Upper lobe of left lung (tissue), 6 donors: ENCODE data around the gene PPA1. TPM values are rescaled to one million over a fixed set of nuclear protein-coding genes. Genes with fewer than 3 reads are reported as not detected.

Experiments
- ATAC-seq, 2 donors: fragments of 200-7000 bp; cut with Tn5 transposase; one replicate each; pipeline ENCODE4 v1.9.1; 2022; ENCODE audit warnings: mild to moderate bottlenecking in 2 of 2, moderate library complexity in 2 of 2; ENCODE audit not compliant: low FRiP score in 2 of 2
- DNase-seq, 2 donors: peaks; one replicate each; pipeline ENCODE4 v3.0.0-alpha.2; 2019 to 2020
- H3K27ac ChIP-seq, 4 donors: fragments of 200-600 bp; sonication (generic); one replicate each; pipeline ENCODE4 v1.5.1; 2016 to 2019
- H3K27me3 ChIP-seq, 4 donors: fragments of 200-600 bp; sonication (generic); one replicate each; pipeline ENCODE4 v1.5.1; 2017 to 2019
- H3K36me3 ChIP-seq, 4 donors: fragments of 200-600 bp; sonication (generic); one replicate each; pipeline ENCODE4 v1.5.1; 2016 to 2019
- H3K4me1 ChIP-seq, 4 donors: fragments of 200-600 bp; sonication (generic); one replicate each; pipeline ENCODE4 v1.5.1; 2018 to 2019
- H3K4me3 ChIP-seq, 4 donors: fragments of 200-600 bp; sonication (generic); one replicate each; pipeline ENCODE4 v1.5.1; 2017 to 2019; ENCODE audit warnings: mild to moderate bottlenecking in 2 of 4, moderate library complexity in 1 of 4
- H3K9me3 ChIP-seq, 4 donors: fragments of 200-600 bp; sonication (generic); one replicate each; pipeline ENCODE4 v1.5.1; 2018 to 2019
- EP300 ChIP-seq, 4 donors: sonication (generic); formaldehyde crosslinking; IDR thresholded peaks; one replicate each; pipeline ENCODE4 v1.5.1; 2017; ENCODE audit warnings: antibody characterized with exemption in 4 of 4, control low read depth in 2 of 4
- POLR2A ChIP-seq, 4 donors: fragments of 450-650 bp; IDR thresholded peaks; one replicate each; pipeline ENCODE4 v1.5.1; 2016 to 2017; ENCODE audit warnings: antibody characterized with exemption in 4 of 4, mild to moderate bottlenecking in 2 of 4
- POLR2AphosphoS5 ChIP-seq, 2 donors: sonication (generic); formaldehyde crosslinking; IDR thresholded peaks; one replicate each; pipeline ENCODE4 v1.5.1; 2017; ENCODE audit warnings: antibody characterized with exemption in 2 of 2
- WGBS, 2 donors: methylation state at CpG; one replicate each; pipeline ENCODE4 v1.1.5; 2017 to 2018; 5-methylcytosine and 5-hydroxymethylcytosine counted together
- small RNA-seq, 4 donors: library from RNA; depleted of rRNA; stranded (forward); fragments of <200 nt; gene quantifications; one replicate each; pipeline ENCODE3, GENCODE V24; 2016
- total RNA-seq, 6 donors: library from RNA; depleted of rRNA in 4 of 6; stranded (reverse); fragments of >200 nt in 4 of 6; gene quantifications; one replicate each; pipeline versions ENCODE4 v1.1.0 to v1.2.1, GENCODE V29; 2016 to 2021
- TF ChIP-seq, protein P1 (sequence below), 6 experiments: fragments of 450-650 bp in 4 of 6; fragments of 200-600 bp in 2 of 6; sonication (generic) in 2 of 6; IDR thresholded peaks; one replicate each; pipeline ENCODE4 v1.5.1; 2016 to 2019; ENCODE audit warnings: antibody characterized with exemption in 6 of 6
- donor health status: DM: no; HTN: no; CAD: no; lungs with moderate emphysema.
- donor health status: DM: no; HTN: yes; CAD: no; lungs with severe emphysema.

The PPA1 gene
- total RNA-seq, 6 donors from 2014 or later, result 46.1 to 205 (median 154) TPM

DNA sequence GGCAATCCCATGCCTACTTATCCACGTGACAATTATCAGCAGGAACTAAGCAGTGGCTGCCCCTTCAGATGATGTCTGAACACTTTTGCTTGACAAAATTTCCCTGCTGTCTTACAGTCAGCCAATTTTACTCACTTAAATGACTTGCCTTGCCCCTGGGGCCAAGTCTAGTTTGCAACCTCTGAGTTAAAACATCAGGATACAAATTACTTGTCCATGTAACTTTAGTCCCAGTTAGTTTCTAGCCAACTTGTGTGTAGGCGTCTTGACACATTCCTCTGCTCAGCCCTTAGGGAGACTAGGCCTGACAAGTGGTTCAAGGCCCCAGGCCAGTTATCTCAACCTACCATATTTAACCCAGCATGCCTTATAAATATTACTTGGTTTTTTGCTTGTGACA is 75.1 kb downstream of the PPA1 start:
- DNase-seq, result no peak
- WGBS, 2 donors, result 76 to 81% methylated on average over 2 of the region's 2 CpGs
- no peaks in the 10 kb centered on the region for H3K27me3 ChIP-seq
- peaks cover 8 to 16% (median 13%) of the 10 kb centered on the region in 4 donors for H3K4me1 ChIP-seq
- H3K4me3 ChIP-seq, result no peak overlapping the region
- H3K27ac ChIP-seq, result no peak overlapping the region
- ATAC-seq, result no peak
- peaks cover 20 to 90% (median 57%) of the 10 kb centered on the region in 4 donors for H3K36me3 ChIP-seq
- no peaks in the 10 kb centered on the region for H3K9me3 ChIP-seq
- TF ChIP-seq, protein P1, sequence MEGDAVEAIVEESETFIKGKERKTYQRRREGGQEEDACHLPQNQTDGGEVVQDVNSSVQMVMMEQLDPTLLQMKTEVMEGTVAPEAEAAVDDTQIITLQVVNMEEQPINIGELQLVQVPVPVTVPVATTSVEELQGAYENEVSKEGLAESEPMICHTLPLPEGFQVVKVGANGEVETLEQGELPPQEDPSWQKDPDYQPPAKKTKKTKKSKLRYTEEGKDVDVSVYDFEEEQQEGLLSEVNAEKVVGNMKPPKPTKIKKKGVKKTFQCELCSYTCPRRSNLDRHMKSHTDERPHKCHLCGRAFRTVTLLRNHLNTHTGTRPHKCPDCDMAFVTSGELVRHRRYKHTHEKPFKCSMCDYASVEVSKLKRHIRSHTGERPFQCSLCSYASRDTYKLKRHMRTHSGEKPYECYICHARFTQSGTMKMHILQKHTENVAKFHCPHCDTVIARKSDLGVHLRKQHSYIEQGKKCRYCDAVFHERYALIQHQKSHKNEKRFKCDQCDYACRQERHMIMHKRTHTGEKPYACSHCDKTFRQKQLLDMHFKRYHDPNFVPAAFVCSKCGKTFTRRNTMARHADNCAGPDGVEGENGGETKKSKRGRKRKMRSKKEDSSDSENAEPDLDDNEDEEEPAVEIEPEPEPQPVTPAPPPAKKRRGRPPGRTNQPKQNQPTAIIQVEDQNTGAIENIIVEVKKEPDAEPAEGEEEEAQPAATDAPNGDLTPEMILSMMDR (IDR thresholded peaks at IDR 0.05), result no peak

DNA sequence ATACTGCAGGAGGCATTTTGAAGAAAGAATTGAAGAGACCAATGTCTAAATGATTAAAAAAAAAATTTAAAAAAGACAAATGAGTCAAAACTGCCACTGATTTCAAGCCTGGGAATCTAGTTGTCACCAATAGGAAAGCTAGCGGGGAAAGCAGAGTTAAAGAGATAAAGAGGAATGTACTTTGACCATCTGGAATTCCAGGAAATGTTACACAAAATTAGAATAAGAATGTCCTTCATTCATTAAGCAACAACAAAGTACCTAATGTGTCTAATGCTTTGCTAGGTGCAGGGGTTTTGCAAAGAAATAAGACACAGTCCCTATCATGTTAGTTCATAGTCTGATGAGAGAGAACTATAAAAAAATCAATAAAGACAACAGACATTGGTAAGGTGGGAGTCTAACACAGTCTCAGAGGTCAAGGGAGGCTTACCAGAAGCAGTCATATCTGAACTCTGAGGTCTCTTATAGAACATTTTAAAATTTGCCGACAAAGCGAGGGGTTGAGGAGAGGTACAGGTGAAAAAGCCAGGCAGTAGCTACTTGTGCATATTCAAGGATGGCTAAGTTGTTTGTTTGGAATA is 77.9 kb downstream of the PPA1 start:
- Histone ChIP-seq H3K4me3 (no peak overlapping the region), H3K27ac (no peak overlapping the region), H3K9me3 (no peaks in the 10 kb centered on the region), H3K4me1 (no peaks in the 10 kb centered on the region), H3K36me3 (peaks cover 33 to 98% (median 70%) of the 10 kb centered on the region in 4 donors), H3K27me3 (no peaks in the 10 kb centered on the region)
- no peak for ATAC-seq
- WGBS, 2 donors, result 66 to 75% methylated on average over 3 of the region's 3 CpGs
- DNase-seq, result no peak
- no peak for TF ChIP-seq POLR2AphosphoS5 (IDR thresholded peaks at IDR 0.05)
- no peak for TF ChIP-seq POLR2A (IDR thresholded peaks at IDR 0.05)
- no peak for TF ChIP-seq EP300 (IDR thresholded peaks at IDR 0.05)
- TF ChIP-seq, protein P1 (IDR thresholded peaks at IDR 0.05), result no peak

Small RNAs within 50 kb of the gene (small RNA-seq; reads per million reads assigned to genes)
- gene RPS25P9, result 0 reads per million in 4 donors

Other genes starting within 250 kb of the PPA1 start
- gene MACROH2A2, start 180.6 kb downstream of the PPA1 start, total RNA-seq, result 10 to 100 TPM in 1 of 6 donors, 1 to 10 TPM in 5; 5.2 to 10.9 (median 7.1) TPM
- 10 to 100 TPM; 12.0 to 21.0 (median 17.2) TPM for gene AIFM2, start 100.6 kb downstream of the PPA1 start, total RNA-seq
- 10 to 100 TPM in 5 of 6 donors, 1 to 10 TPM in 1; 9.1 to 23.0 (median 15.7) TPM for gene TYSND1, start 86.7 kb downstream of the PPA1 start, total RNA-seq
- gene SAR1A, start 62.9 kb downstream of the PPA1 start, total RNA-seq, result 100 to 1,000 TPM in 4 of 6 donors, 10 to 100 TPM in 2; 34.3 to 130 (median 112) TPM
- gene NPFFR1, start 50.6 kb upstream of the PPA1 start, total RNA-seq, result 1 to 10 TPM in 1 of 6 donors, under 1 TPM in 5; 0.15 to 1.0 (median 0.29) TPM
- gene LRRC20, start 149.2 kb upstream of the PPA1 start, total RNA-seq, result 10 to 100 TPM in 3 of 6 donors, 1 to 10 TPM in 3; 7.9 to 17.0 (median 10.7) TPM
- 10 to 100 TPM; 36.3 to 85.1 (median 58.9) TPM for gene EIF4EBP2, start 170.7 kb upstream of the PPA1 start, total RNA-seq
- gene NODAL, start 208.3 kb upstream of the PPA1 start, total RNA-seq, result not detected
- 10 to 100 TPM in 5 of 6 donors, 1 to 10 TPM in 1; 8.9 to 25.4 (median 13.4) TPM for gene PALD1, start 245.3 kb upstream of the PPA1 start, total RNA-seq